Lung (tissue), 12 donors: ENCODE data around the gene LRRC45. TPM values are rescaled to one million over a fixed set of nuclear protein-coding genes. Genes with fewer than 3 reads are reported as not detected.

Experiments
- ATAC-seq: fragments of 200-7000 bp; cut with Tn5 transposase; one replicate; pipeline ENCODE4 v1.9.1; 2020; ENCODE audit warnings: moderate number of reproducible peaks; ENCODE audit not compliant: insufficient read depth, low FRiP score
- DNase-seq, 3 donors: peaks; one replicate each; pipeline ENCODE4 v3.0.0-alpha.2; 2013 to 2017
- H3K27ac ChIP-seq, 2 donors: one replicate each; pipeline ENCODE4 v1.5.1; 2013; ENCODE audit warnings: mild to moderate bottlenecking in 2 of 2, moderate library complexity in 2 of 2, control low read depth in 1 of 2, inconsistent platforms in 1 of 2, low read depth in 1 of 2, low read length in 1 of 2
- H3K27me3 ChIP-seq, 3 donors: one replicate each; pipeline ENCODE4 v1.5.1; 2013; ENCODE audit warnings: low read length in 2 of 3; ENCODE audit not compliant: control insufficient read depth in 3 of 3, insufficient read depth in 3 of 3
- H3K36me3 ChIP-seq, 4 donors: one replicate each; pipeline ENCODE4 v1.5.1; 2013; ENCODE audit warnings: low read length in 4 of 4, mild to moderate bottlenecking in 1 of 4, moderate library complexity in 1 of 4; ENCODE audit not compliant: control insufficient read depth in 4 of 4, insufficient read depth in 4 of 4
- H3K4me1 ChIP-seq, 5 donors: one replicate each; pipeline ENCODE4 v1.5.1; 2013; ENCODE audit warnings: low read length in 5 of 5, mild to moderate bottlenecking in 2 of 5, moderate library complexity in 1 of 5; ENCODE audit not compliant: control insufficient read depth in 5 of 5, insufficient read depth in 5 of 5
- H3K4me3 ChIP-seq: one replicate; pipeline ENCODE4 v1.5.1; 2013; ENCODE audit warnings: mild to moderate bottlenecking, control low read depth, moderate library complexity
- H3K9ac ChIP-seq, 2 donors: one replicate each; pipeline ENCODE4 v1.5.1; 2013; ENCODE audit warnings: low read length in 2 of 2, control low read depth in 1 of 2; ENCODE audit not compliant: insufficient read depth in 1 of 2
- H3K9me3 ChIP-seq, 4 donors: one replicate each; pipeline ENCODE4 v1.5.1; 2013; ENCODE audit warnings: low read length in 3 of 4, mild to moderate bottlenecking in 1 of 4, moderate library complexity in 1 of 4; ENCODE audit not compliant: control insufficient read depth in 4 of 4, insufficient read depth in 3 of 4
- WGBS, 2 donors: extraction: QIAGEN DNeasy Blood & Tissue Kit; methylation state at CpG; one replicate each; pipeline ENCODE4 v1.1.7; 2013; 5-methylcytosine and 5-hydroxymethylcytosine counted together
- polyA plus RNA-seq, 2 donors: library from polyadenylated mRNA; stranded (reverse); fragments of 200-250 nt; gene quantifications; one replicate each; pipeline ENCODE4 v1.2.1, GENCODE V29; 2013
- total RNA-seq, 2 donors: library from RNA; depleted of rRNA in 1 of 2; stranded (reverse); fragments of >200 nt in 1 of 2; gene quantifications; one replicate each; pipeline ENCODE4 v1.2.1, GENCODE V29; 2014 to 2021
- TF ChIP-seq, protein P1 (sequence below): IDR thresholded peaks from 2 replicates; pipeline ENCODE4 v1.5.1; 2012; ENCODE audit warnings: mild to moderate bottlenecking; ENCODE audit errors: control extremely low read depth, extremely low read depth
- donor health status: control.
- donor health status: control.
- donor health status: Bipolar disorder and iron deficiency.
- donor health status: healthy.
- donor health status: DM: yes; HTN: yes; CAD: no.

LRRC45 gene
- total and polyA plus RNA-seq, 4 donors, result 12.1 to 26.6 (median 16.5) TPM

DNA sequence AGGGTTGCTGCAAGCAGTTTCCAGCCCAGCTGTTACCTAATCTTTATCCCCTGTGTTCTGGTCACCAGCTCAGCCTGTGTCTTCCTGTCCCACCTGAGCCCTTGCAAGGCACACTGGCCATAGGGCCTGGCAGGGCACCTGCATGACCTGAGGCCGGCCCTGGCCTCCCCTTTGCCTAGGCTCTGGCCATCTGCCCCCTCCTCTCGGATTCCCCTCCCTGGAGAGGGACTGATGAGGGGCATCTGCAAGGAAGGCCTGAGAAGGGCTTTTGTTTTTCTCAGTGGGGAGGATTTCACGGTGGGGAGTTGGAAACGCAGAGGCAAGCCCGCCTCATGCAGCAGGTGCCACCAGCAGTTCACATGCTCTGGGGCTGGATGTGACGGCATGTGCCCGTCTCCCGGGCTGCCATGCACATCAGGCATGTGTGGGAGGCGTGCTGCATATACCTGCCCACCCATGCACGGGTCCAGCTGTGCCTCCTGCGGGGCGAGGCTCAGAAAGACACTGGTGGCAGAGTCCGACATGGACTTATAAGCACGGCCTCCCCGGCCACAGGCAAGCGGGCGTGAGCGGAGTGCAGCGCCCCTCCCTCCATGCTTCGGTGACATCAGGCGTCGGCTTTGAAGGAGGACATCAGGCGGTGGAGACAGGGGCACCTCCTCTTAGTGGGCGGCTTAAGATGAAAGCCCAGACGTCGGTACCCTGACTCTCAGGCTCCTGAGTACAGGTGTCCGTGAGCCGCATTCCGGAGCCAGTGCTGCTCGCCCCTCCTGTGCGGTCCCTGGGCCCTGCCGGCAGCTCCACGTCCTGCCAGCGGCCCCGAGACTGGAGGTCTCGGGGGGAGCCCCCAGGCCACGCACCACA is 29.1 kb upstream of the LRRC45 start:
- DNase-seq (no peak), ATAC-seq (no peak)
- H3K4me1 ChIP-seq, result peaks cover 0 to 49% (median 22%) of the 10 kb centered on the region in 5 donors
- 83 to 92% methylated on average over 37 of the region's 37 CpGs for WGBS, 2 donors
- H3K27me3 ChIP-seq, result no peaks in the 10 kb centered on the region
- peaks cover 0 to 19% (median 4%) of the 10 kb centered on the region in 4 donors for H3K36me3 ChIP-seq
- no peak overlapping the region for H3K9ac ChIP-seq
- H3K4me3 ChIP-seq, result no peak overlapping the region
- no peaks in the 10 kb centered on the region for H3K9me3 ChIP-seq
- no peak overlapping the region for H3K27ac ChIP-seq
- TF ChIP-seq, protein P1, sequence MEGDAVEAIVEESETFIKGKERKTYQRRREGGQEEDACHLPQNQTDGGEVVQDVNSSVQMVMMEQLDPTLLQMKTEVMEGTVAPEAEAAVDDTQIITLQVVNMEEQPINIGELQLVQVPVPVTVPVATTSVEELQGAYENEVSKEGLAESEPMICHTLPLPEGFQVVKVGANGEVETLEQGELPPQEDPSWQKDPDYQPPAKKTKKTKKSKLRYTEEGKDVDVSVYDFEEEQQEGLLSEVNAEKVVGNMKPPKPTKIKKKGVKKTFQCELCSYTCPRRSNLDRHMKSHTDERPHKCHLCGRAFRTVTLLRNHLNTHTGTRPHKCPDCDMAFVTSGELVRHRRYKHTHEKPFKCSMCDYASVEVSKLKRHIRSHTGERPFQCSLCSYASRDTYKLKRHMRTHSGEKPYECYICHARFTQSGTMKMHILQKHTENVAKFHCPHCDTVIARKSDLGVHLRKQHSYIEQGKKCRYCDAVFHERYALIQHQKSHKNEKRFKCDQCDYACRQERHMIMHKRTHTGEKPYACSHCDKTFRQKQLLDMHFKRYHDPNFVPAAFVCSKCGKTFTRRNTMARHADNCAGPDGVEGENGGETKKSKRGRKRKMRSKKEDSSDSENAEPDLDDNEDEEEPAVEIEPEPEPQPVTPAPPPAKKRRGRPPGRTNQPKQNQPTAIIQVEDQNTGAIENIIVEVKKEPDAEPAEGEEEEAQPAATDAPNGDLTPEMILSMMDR, result no peak

DNA sequence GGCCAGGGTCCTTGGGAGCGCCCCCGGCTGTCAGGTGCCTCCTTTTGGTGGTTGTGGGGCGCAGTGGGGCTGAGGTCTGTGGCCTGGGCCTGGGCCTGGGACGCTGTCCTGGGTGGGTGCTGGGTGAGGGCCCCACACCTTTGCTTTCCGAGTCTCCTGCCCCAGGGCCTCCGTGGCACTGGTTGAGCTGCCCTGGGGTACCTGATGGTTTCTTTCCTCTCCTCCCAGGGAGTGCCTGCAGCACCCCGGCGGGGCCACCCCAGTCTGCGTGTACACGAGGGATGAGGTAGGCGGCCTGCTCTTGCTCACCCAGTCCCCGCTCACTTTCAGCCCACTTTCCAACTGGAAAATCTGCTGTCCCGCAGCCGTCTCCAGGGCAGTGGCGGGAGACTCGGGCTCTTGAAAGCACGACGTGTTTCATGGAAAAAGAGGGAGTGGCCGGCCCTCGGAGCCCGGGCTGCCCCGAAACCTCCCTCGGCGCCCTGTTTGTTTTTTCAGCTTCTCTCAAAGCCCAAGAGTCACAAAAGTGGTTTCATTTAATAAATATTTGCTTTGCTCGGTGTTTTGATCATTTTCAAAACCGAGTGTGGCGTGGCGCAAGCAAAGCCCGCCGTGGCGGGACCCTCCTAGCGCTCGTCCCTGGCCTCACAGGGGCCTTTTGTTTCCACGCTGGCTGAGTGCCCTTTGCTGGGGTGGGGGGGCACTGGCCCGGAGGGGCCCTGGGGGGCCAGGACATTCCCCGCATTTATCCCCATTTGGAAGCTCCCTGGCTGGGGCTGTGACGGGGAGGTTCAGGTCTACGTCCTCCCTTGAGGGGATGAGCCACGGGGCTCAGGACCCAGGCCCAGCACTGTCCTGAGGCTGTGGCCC is 28.3 kb upstream of the LRRC45 start:
- Histone ChIP-seq H3K9ac (peak overlapping the region in 1 of 2 donors; percentile 13), H3K4me1 (peaks cover 0 to 52% (median 22%) of the 10 kb centered on the region in 5 donors), H3K27me3 (no peaks in the 10 kb centered on the region), H3K36me3 (peaks cover 0 to 19% (median 4%) of the 10 kb centered on the region in 4 donors), H3K9me3 (no peaks in the 10 kb centered on the region), H3K27ac (no peak overlapping the region), H3K4me3 (no peak overlapping the region)
- ATAC-seq (no peak), DNase-seq (peak; percentile 60 to 76 (median 72))
- TF ChIP-seq, protein P1, result no peak
- WGBS, 2 donors, result 65 to 78% methylated on average over 38 to 39 of the region's 39 CpGs

DNA sequence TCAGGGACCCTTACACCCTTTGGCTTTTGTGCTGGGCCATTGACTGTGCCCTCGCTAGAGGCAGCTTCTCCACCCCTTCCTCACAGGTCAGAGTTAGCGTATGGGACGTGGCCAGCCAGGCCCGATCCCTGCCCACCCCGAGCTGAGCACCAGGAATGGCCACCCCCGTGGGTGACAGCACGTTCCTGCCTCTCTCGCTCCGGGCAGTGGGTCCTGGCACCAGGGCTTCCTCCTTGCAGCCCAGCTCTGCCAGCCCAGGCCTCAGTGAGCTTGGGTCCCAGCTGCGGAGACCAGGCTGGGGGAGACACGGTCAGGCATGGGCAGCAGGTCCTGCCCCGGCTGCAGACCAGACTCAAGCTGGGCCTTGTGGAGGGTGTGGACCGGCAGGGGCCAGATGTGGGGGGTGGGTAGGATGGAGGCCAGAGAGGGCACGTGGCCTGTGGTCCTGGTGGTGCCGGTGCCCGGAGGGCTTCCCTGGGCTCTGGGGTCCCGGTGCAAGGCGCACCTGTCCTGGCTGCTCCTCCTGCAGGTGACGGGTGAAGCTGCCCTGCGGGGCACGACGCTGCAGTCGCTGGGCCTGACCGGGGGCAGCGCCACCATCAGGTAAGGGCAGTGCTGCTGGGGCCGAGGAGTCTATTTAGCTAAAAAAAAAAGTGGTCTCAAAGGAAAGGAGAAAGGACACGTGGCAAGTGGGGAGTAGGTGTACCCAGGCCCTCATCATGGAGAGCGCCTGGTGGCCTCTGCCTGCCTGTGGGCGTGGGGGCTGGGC is 27.5 kb upstream of the LRRC45 start:
- peaks cover 0 to 60% (median 21%) of the 10 kb centered on the region in 5 donors for H3K4me1 ChIP-seq
- DNase-seq (no peak), ATAC-seq (no peak)
- no peaks in the 10 kb centered on the region for H3K9me3 ChIP-seq
- no peaks in the 10 kb centered on the region for H3K27me3 ChIP-seq
- 94 to 97% methylated on average over 28 to 29 of the region's 29 CpGs for WGBS, 2 donors
- H3K9ac ChIP-seq, result peak overlapping the region in 1 of 2 donors; percentile 13
- H3K27ac ChIP-seq, result no peak overlapping the region
- TF ChIP-seq, protein P1, result no peak
- H3K36me3 ChIP-seq, result peaks cover 0 to 19% (median 1%) of the 10 kb centered on the region in 4 donors
- H3K4me3 ChIP-seq, result no peak overlapping the region
